Testis (tissue), 3 donors: ENCODE measurements around the gene G6PC1. TPM values are rescaled to one million over a fixed set of nuclear protein-coding genes. Genes with fewer than 3 reads are reported as not detected.

Source experiments
- DNase-seq: peaks from one replicate; pipeline ENCODE4 v3.0.0-alpha.2; 2019
- H3K27ac ChIP-seq, 2 donors: fragments of 200-600 bp; sonication (generic); one replicate each; pipeline ENCODE4 v1.5.1; 2019
- H3K27me3 ChIP-seq: fragments of 200-600 bp; sonication (generic); one replicate; pipeline ENCODE4 v1.5.1; 2019
- H3K36me3 ChIP-seq: fragments of 200-600 bp; sonication (generic); one replicate; pipeline ENCODE4 v1.5.1; 2017; ENCODE audit warnings: low read depth; ENCODE audit errors: missing control alignments
- H3K4me1 ChIP-seq: fragments of 200-600 bp; sonication (generic); one replicate; pipeline ENCODE4 v1.5.1; 2019
- H3K4me3 ChIP-seq, 2 donors: fragments of 200-600 bp; sonication (generic); one replicate each; pipeline ENCODE4 v1.5.1; 2017 to 2019
- H3K9me3 ChIP-seq: fragments of 200-600 bp; sonication (generic); one replicate; pipeline ENCODE4 v1.5.1; 2017
- POLR2A ChIP-seq: fragments of 450-650 bp; IDR thresholded peaks from one replicate; pipeline ENCODE4 v1.6.1; 2017; ENCODE audit warnings: antibody characterized with exemption, mild to moderate bottlenecking, moderate library complexity
- WGBS, 2 donors: methylation state at CpG; one replicate each; pipeline ENCODE4 v1.1.5; 2018; 5-methylcytosine and 5-hydroxymethylcytosine counted together
- intact Hi-C: fragments of 100-400 bp; cut with DNase I; formaldehyde crosslinking; loops from one replicate; pipeline ENCODE4 v1.15.1; 2023; ENCODE audit warnings: low total_unique reads
- polyA plus RNA-seq: library from polyadenylated mRNA; stranded (reverse); fragments of 350-450 nt; fragmentation: Illumina TruSeq; extraction: RNeasy Lipid Tissue Mini Kit (QIAGEN cat#74804); gene quantifications from one replicate; pipeline ENCODE4 v1.2.3, GENCODE V29; 2014; ENCODE audit warnings: low read depth, low replicate concordance; ENCODE audit not compliant: insufficient read depth
- total RNA-seq, 2 donors: library from RNA; depleted of rRNA; stranded (reverse); fragments of >200 nt; gene quantifications; one replicate each; pipeline ENCODE4 v1.2.3, GENCODE V29; 2016
- TF ChIP-seq, protein P1 (sequence below), 3 experiments: fragments of 450-650 bp in 2 of 3; fragments of 200-600 bp in 1 of 3; sonication (generic) in 1 of 3; IDR thresholded peaks; one replicate each; pipeline ENCODE4 v1.5.1; 2016 to 2019; ENCODE audit warnings: antibody characterized with exemption in 3 of 3, mild to moderate bottlenecking in 2 of 3, moderate library complexity in 1 of 3

The G6PC1 gene
- total and polyA plus RNA-seq, 3 donors from 2014 or later = 0.06 to 0.26 TPM; not detected in 1

DNA sequence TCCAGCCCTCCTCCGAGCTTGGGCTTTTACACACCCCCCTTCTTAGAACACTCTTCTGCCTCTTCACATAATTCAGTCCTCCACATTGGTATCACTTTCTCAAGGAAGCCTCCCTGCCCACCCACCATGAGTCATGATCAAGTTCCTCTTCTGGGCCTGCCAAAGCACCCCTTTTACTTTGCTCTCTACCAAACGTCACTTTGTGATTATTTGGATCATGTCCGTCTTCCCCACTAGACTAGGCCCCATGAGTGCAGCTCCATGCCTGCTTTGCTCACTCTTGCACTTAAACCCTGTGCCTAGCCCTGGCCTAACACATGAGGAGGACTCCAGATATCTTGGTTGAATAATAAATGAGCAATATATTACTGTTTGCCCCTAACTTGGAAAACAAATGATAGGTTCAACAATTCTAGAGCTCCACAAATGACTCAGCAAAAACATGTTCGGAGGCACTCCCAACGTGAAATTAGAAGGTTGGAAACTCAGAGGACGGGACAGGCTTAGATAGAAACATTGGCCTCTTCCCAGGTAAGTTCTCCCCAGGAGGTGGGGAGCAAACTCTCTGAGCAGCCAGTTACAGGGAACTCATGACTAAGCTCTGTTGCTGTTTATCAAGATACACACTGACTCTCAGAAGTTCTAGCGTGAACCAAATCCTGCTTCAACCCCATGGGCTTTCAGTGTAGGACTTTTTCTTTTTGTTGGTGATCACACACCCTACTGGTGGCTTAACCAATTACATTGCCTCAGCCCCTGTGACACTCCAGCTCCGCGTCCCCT is 28.3 kb downstream of the G6PC1 start:
- peaks cover 8% of the 10 kb centered on the region for H3K4me1 ChIP-seq
- no peak for TF ChIP-seq POLR2A
- TF ChIP-seq, protein P1, sequence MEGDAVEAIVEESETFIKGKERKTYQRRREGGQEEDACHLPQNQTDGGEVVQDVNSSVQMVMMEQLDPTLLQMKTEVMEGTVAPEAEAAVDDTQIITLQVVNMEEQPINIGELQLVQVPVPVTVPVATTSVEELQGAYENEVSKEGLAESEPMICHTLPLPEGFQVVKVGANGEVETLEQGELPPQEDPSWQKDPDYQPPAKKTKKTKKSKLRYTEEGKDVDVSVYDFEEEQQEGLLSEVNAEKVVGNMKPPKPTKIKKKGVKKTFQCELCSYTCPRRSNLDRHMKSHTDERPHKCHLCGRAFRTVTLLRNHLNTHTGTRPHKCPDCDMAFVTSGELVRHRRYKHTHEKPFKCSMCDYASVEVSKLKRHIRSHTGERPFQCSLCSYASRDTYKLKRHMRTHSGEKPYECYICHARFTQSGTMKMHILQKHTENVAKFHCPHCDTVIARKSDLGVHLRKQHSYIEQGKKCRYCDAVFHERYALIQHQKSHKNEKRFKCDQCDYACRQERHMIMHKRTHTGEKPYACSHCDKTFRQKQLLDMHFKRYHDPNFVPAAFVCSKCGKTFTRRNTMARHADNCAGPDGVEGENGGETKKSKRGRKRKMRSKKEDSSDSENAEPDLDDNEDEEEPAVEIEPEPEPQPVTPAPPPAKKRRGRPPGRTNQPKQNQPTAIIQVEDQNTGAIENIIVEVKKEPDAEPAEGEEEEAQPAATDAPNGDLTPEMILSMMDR (IDR thresholded peaks at IDR 0.05) = peak; percentile 65 to 77 (median 72)
- H3K4me3 ChIP-seq = no peak overlapping the region
- no peaks in the 10 kb centered on the region for H3K27me3 ChIP-seq
- H3K36me3 ChIP-seq = no peaks in the 10 kb centered on the region
- peak; percentile 34 for DNase-seq
- peak overlapping the region; percentile 47 to 69 for H3K27ac ChIP-seq
- WGBS, 2 donors = 45 to 56% methylated on average over 9 of the region's 9 CpGs
- intact Hi-C loops = loop anchor here (5.0 kb wide), 1 partner anchor 87 kb away; the partner anchor contains the start of gene AOC2
- no peaks in the 10 kb centered on the region for H3K9me3 ChIP-seq

DNA sequence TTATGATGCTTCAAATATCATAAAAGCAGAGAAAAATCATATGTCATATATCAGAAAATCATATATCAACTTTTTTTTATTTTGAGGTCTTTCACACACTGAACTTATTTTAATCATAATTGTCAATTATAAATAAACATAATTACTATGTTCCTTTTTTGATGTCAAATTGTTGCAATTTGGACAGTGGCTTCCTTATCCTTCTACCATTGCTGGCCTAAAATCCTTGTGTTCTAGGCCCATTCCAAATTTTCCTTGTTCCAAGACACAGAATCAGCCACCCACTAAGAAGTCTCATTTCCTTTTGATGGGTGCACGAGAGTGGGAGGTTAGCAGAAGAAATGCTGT is 28.9 kb downstream of the G6PC1 start:
- Histone ChIP-seq H3K4me3 (no peak overlapping the region), H3K9me3 (no peaks in the 10 kb centered on the region), H3K27me3 (no peaks in the 10 kb centered on the region), H3K27ac (peak overlapping the region in 1 of 2 donors; percentile 69), H3K36me3 (no peaks in the 10 kb centered on the region), H3K4me1 (peaks cover 8% of the 10 kb centered on the region)
- no peak for DNase-seq
- TF ChIP-seq POLR2A = no peak
- TF ChIP-seq, protein P1 (IDR thresholded peaks at IDR 0.05) = no peak
- WGBS, 2 donors = 57 to 68% methylated on average over 1 of the region's 1 CpG
- intact Hi-C loops = loop anchor here (5.0 kb wide), 1 partner anchor 87 kb away; the partner anchor contains the start of gene AOC2

DNA sequence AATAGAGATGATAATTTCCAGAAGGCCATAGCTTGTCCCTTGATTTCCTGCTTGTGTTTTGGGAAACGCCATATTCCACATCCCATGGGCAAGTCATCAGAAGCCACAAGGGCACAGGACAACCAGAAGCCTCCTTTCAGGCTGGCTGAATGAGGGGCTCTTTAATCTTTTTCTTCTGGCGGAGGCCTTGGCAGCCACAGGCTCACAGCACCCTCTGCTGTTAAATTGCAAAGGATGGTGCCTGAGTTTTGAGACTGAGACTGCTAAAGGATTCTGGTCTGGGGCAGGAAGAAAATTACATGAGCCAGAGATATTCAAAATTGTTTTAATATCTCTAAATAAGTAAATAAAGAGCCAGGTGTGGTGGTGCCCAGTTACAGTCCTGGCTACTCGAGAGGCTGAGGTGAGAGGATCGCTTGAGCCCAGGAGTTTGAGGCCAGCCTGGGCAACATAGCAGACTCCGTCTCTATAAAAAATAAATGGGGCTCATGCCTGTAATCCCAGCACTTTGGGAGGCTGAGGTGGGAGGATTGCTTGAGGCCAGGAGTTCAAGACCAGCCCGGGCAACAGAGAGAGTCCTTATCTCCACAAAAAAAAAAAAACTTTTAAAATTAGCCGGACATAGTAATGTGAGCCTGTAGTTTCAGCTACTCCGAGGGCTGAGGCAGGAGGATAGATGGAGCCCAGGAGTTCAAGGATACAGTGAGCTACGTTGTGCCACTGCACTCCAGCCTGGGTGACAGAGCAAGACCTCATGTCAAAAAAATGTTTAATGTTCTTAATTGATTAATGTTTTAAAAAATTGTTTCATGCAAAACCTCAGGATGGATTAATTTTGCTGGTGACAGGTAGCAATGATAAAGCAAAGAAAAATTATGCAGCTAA is 37.4 kb downstream of the G6PC1 start:
- peak; percentile 32 for DNase-seq
- Histone ChIP-seq H3K4me3 (no peak overlapping the region), H3K36me3 (no peaks in the 10 kb centered on the region), H3K4me1 (no peaks in the 10 kb centered on the region), H3K27me3 (no peaks in the 10 kb centered on the region), H3K9me3 (no peaks in the 10 kb centered on the region), H3K27ac (no peak overlapping the region)
- WGBS, 2 donors = 37 to 43% methylated on average over 9 of the region's 9 CpGs
- TF ChIP-seq, protein P1 (IDR thresholded peaks at IDR 0.05) = peak; percentile 40 to 47 (median 46)
- no peak for TF ChIP-seq POLR2A
- intact Hi-C loops = no loop called here

DNA sequence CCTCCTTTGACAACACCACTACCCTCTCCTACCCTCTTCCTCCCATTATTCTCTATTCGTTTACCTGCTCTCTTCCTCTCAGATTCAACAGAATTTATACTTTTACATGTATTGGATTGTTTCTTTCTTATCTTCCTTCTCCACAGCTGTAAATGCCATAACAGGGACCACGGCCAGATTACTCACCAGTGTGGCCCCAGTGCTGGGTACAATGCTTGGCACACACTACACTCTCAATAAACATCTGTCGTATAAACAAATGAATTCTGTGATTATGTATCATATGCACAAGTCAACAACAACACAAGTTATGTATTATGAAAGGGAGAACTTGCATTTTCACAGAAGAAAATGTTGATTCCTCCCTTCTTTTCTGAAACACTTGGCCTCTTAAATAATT is 43.6 kb downstream of the G6PC1 start:
- Histone ChIP-seq H3K9me3 (no peaks in the 10 kb centered on the region), H3K36me3 (no peaks in the 10 kb centered on the region), H3K4me3 (no peak overlapping the region), H3K27ac (no peak overlapping the region), H3K4me1 (no peaks in the 10 kb centered on the region), H3K27me3 (no peaks in the 10 kb centered on the region)
- 51 to 53% methylated on average over 3 of the region's 3 CpGs for WGBS, 2 donors
- DNase-seq = no peak
- TF ChIP-seq POLR2A = no peak
- intact Hi-C loops = no loop called here

DNA sequence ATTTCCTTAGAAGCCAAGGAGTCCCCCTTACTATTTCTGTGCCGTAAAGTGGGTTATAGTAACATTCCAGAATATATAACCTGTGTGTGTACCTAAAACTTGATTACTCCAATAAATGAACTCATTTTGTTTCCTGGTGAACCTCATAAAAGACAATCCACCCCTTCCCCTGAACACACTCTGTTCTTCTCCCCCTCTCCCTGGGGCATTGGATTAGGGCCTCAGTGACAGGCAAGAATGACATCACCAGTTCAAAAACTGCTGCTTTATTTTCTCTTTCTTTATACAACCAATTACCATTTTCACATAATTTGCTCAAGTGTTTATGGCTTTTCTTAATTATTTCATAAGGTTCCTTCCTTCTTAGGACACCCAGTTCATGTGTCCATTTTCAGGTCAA is 46.2 kb downstream of the G6PC1 start:
- Histone ChIP-seq H3K4me1 (no peaks in the 10 kb centered on the region), H3K4me3 (no peak overlapping the region), H3K27me3 (no peaks in the 10 kb centered on the region), H3K27ac (no peak overlapping the region), H3K9me3 (no peaks in the 10 kb centered on the region), H3K36me3 (no peaks in the 10 kb centered on the region)
- DNase-seq = no peak
- 77 to 100% methylated on average over 1 of the region's 1 CpG for WGBS, 2 donors
- TF ChIP-seq POLR2A = no peak
- TF ChIP-seq, protein P1 (IDR thresholded peaks at IDR 0.05) = no peak
- intact Hi-C loops = no loop called here
